ENCODE results near the gene STK17B.

STK17B gene

DNA sequence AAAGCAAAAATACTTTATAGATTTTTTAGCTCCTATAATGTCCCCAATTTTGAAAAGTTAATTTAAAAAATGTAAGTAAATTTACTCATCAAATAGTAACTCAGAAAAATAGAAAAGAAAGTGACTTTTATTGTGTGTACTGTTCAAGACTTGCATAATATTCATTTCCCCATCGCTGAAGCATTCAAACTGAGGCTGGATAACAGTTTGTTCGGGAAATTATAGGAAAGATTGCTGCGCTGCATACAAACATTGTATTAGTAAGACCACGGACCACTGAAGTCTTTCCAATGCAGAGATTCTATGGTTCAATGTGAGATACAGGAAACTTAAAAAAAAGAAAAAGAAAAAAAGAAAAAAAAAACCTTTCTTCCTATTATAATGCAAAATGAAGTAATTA is 10.4 kb downstream of the STK17B start:
- H3K4me1 Mint-ChIP-seq (ENCODE audit: low read depth): peaks cover 68% of the 10 kb centered on the region
- H3K27me3 Mint-ChIP-seq (ENCODE audit: low read depth): no peaks in the 10 kb centered on the region
- no peaks in the 10 kb centered on the region for H3K9me3 Mint-ChIP-seq
- H3K4me3 Mint-ChIP-seq: peak overlapping the region; percentile 89
- DNase-seq (ENCODE audit: low spot score): no peak
- peak overlapping the region; percentile 88 for H3K27ac Mint-ChIP-seq
- H3K36me3 Mint-ChIP-seq (ENCODE audit: low read depth): peaks cover 83% of the 10 kb centered on the region

DNA sequence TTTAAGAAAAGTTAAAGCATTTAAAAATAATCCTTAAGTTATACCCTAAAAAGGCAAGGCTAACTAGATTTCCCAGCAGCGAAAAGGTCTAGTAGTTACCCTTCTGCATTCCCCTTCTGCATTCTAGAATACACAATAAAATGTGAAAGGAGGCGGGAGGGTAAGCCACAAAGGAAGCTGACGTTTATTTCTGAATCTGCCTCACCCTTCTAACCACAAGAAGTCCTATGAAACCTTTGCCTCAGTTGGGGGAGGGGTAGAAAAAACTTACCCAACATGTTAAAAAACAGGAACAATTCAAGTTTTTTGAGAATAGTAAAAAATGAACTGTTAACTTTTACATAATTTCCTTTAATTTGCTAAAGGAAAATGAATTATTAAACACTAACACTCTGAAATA is 11.3 kb downstream of the STK17B start:
- peaks cover 83% of the 10 kb centered on the region for H3K36me3 Mint-ChIP-seq (ENCODE audit: low read depth)
- H3K9me3 Mint-ChIP-seq: no peaks in the 10 kb centered on the region
- no peaks in the 10 kb centered on the region for H3K27me3 Mint-ChIP-seq (ENCODE audit: low read depth)
- peaks cover 67% of the 10 kb centered on the region for H3K4me1 Mint-ChIP-seq (ENCODE audit: low read depth)
- DNase-seq (ENCODE audit: low spot score): peak; percentile 78
- H3K4me3 Mint-ChIP-seq: peak overlapping the region; percentile 89
- H3K27ac Mint-ChIP-seq: peak overlapping the region; percentile 88

DNA sequence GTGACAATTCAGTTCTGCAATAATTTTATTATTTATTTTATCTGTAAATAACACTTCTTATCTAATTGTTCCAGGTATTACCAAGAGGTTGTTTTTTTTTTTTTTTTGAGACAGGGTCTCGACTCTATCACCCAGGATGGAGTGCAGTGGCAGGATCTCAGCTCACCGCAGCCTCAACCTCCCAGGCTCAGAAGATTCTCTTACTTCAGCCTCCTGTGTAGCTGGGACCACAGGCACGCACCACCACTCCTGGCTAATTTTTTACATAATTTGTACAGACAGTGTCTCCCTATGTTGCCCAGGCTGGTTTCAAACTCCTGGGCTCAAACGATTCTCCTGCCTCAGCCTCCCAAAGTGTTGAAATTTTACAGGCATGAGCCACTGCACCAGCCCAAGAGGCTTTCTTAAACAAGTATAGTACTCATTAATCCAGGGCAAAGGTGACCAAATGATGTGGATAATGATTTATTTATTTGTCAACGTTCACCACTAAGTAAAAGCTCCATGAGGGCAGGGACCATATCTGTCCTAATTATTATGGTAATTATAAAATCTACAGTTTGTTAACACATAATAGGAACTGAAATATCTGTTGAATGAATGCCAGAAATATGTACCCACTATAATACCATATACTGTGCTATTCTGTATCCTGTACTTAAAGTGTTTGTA is 12.0 kb downstream of the STK17B start:
- H3K27ac Mint-ChIP-seq: peak overlapping the region; percentile 86
- H3K4me1 Mint-ChIP-seq (ENCODE audit: low read depth): peaks cover 63% of the 10 kb centered on the region
- peaks cover 83% of the 10 kb centered on the region for H3K36me3 Mint-ChIP-seq (ENCODE audit: low read depth)
- H3K27me3 Mint-ChIP-seq (ENCODE audit: low read depth): no peaks in the 10 kb centered on the region
- H3K4me3 Mint-ChIP-seq: peak overlapping the region; percentile 89
- DNase-seq (ENCODE audit: low spot score): no peak
- no peaks in the 10 kb centered on the region for H3K9me3 Mint-ChIP-seq

GRCh38 chr2:196155575-196155974 is 15.8 kb downstream of the STK17B start:
- Mint-ChIP-seq H3K27me3 (ENCODE audit: low read depth) (no peaks in the 10 kb centered on the region), H3K4me1 (ENCODE audit: low read depth) (peaks cover 66% of the 10 kb centered on the region), H3K4me3 (peak overlapping the region; percentile 89)

DNA sequence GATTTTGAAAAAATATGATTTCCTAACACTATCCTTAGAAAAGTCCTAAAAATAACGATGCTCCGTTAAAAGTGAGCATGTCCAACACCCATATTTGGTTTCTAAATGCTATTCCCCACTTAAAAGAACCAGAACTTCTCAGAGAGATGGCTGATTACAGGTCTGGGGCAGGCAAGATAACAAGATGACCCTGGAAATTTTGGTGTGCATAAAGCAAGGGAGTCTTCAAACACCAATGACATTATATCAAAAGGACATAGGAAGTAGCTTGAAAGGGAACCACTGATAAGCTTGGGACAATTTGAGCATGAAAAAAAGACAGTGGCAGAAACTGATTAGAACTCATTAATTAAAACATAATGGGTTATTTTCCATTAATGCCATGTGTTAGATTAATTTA is 17.9 kb downstream of the STK17B start:
- Mint-ChIP-seq H3K27me3 (ENCODE audit: low read depth) (no peaks in the 10 kb centered on the region), H3K36me3 (ENCODE audit: low read depth) (peaks cover 89% of the 10 kb centered on the region), H3K27ac (peak overlapping the region; percentile 59)

More at GRCh38 chr2:196155575-196155974, 15.8 kb downstream of the STK17B start:
- H3K36me3 Mint-ChIP-seq (ENCODE audit: low read depth): peaks cover 88% of the 10 kb centered on the region
- no peaks in the 10 kb centered on the region for H3K9me3 Mint-ChIP-seq
- peak overlapping the region; percentile 68 for H3K27ac Mint-ChIP-seq
- DNase-seq (ENCODE audit: low spot score): no peak

GRCh38 chr2:196149948-196150347 is 21.4 kb downstream of the STK17B start:
- Mint-ChIP-seq H3K9me3 (no peaks in the 10 kb centered on the region), H3K4me3 (peak overlapping the region; percentile 53), H3K27me3 (ENCODE audit: low read depth) (no peaks in the 10 kb centered on the region), H3K27ac (peak overlapping the region; percentile 79), H3K36me3 (ENCODE audit: low read depth) (peaks cover 87% of the 10 kb centered on the region), H3K4me1 (ENCODE audit: low read depth) (peaks cover 69% of the 10 kb centered on the region)
- no peak for DNase-seq (ENCODE audit: low spot score)

More for the DNA sequence above, 17.9 kb downstream of the STK17B start:
- peaks cover 70% of the 10 kb centered on the region for H3K4me1 Mint-ChIP-seq (ENCODE audit: low read depth)
- no peaks in the 10 kb centered on the region for H3K9me3 Mint-ChIP-seq
- no peak for DNase-seq (ENCODE audit: low spot score)
- H3K4me3 Mint-ChIP-seq: peak overlapping the region; percentile 21

GRCh38 chr2:196148736-196149135 is 22.6 kb downstream of the STK17B start:
- Mint-ChIP-seq H3K4me3 (peak overlapping the region; percentile 45), H3K36me3 (ENCODE audit: low read depth) (peaks cover 85% of the 10 kb centered on the region), H3K4me1 (ENCODE audit: low read depth) (peaks cover 72% of the 10 kb centered on the region), H3K27me3 (ENCODE audit: low read depth) (no peaks in the 10 kb centered on the region), H3K27ac (peak overlapping the region; percentile 16), H3K9me3 (no peaks in the 10 kb centered on the region)
- no peak for DNase-seq (ENCODE audit: low spot score)

- H3K27ac Mint-ChIP-seq: peak overlapping the region; percentile 50
Measured at GRCh38 chr2:196145256-196145655, 26.1 kb downstream of the STK17B start.

GRCh38 chr2:196144513-196145126 is 26.8 kb downstream of the STK17B start:
- peak overlapping the region; percentile 50 for H3K27ac Mint-ChIP-seq
- H3K9me3 Mint-ChIP-seq: no peaks in the 10 kb centered on the region
- no peak for DNase-seq (ENCODE audit: low spot score)
- peaks cover 89% of the 10 kb centered on the region for H3K36me3 Mint-ChIP-seq (ENCODE audit: low read depth)
- H3K27me3 Mint-ChIP-seq (ENCODE audit: low read depth): no peaks in the 10 kb centered on the region
- no peak overlapping the region for H3K4me3 Mint-ChIP-seq
- H3K4me1 Mint-ChIP-seq (ENCODE audit: low read depth): peaks cover 53% of the 10 kb centered on the region

More at GRCh38 chr2:196145256-196145655, 26.1 kb downstream of the STK17B start:
- peaks cover 59% of the 10 kb centered on the region for H3K4me1 Mint-ChIP-seq (ENCODE audit: low read depth)
- no peaks in the 10 kb centered on the region for H3K27me3 Mint-ChIP-seq (ENCODE audit: low read depth)
- peak overlapping the region; percentile 39 for H3K4me3 Mint-ChIP-seq
- no peak for DNase-seq (ENCODE audit: low spot score)
- H3K9me3 Mint-ChIP-seq: no peaks in the 10 kb centered on the region
- H3K36me3 Mint-ChIP-seq (ENCODE audit: low read depth): peaks cover 89% of the 10 kb centered on the region

GRCh38 chr2:196143730-196144131 is 27.6 kb downstream of the STK17B start:
- H3K27ac Mint-ChIP-seq: peak overlapping the region; percentile 32
- peaks cover 47% of the 10 kb centered on the region for H3K4me1 Mint-ChIP-seq (ENCODE audit: low read depth)
- peak overlapping the region; percentile 13 for H3K4me3 Mint-ChIP-seq
- DNase-seq (ENCODE audit: low spot score): no peak
- H3K27me3 Mint-ChIP-seq (ENCODE audit: low read depth): no peaks in the 10 kb centered on the region
- no peaks in the 10 kb centered on the region for H3K9me3 Mint-ChIP-seq
- H3K36me3 Mint-ChIP-seq (ENCODE audit: low read depth): peaks cover 86% of the 10 kb centered on the region

DNA sequence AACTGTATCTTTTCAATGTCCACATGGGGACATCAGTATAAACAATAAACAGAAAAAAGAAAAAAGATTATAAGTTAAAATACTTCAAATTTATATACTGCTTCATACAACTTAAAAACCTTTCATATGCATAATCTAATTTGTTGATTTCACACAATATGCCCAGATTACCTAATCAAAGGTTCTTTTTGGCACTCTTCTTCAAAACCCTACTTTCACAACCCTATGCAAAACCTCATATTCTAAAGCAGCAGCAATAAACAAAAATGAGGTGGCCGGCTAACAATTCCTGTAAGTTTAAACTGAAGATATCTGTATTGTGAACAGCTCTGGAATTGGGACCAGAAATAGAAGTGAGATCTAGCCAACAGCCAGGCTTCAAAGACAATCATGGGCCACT is 28.6 kb downstream of the STK17B start:
- H3K4me1 Mint-ChIP-seq (ENCODE audit: low read depth): peaks cover 45% of the 10 kb centered on the region
- H3K36me3 Mint-ChIP-seq (ENCODE audit: low read depth): peaks cover 89% of the 10 kb centered on the region
- no peak overlapping the region for H3K4me3 Mint-ChIP-seq
- peak overlapping the region; percentile 80 for H3K27ac Mint-ChIP-seq
- no peak for DNase-seq (ENCODE audit: low spot score)
- no peaks in the 10 kb centered on the region for H3K9me3 Mint-ChIP-seq
- H3K27me3 Mint-ChIP-seq (ENCODE audit: low read depth): no peaks in the 10 kb centered on the region

DNA sequence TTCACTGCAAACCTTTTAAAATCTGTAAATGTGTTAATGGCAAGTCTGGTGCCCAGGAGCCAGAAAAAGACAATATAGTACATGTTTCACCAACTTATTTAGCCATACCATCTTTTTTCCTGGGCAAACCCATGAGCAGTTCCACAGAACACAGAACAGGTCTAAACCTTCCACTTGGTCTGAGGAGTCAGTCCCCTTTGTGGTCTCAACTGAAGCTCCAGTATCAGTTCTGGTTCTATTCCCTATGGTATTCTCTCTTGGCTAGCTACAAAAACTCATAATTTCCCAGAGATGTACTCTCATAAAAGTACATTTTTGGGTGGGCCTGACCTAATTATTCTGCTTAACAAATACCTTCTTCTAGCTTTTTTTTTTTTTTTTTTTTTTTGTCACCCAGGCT is 31.2 kb downstream of the STK17B start:
- no peaks in the 10 kb centered on the region for H3K9me3 Mint-ChIP-seq

GRCh38 chr2:196137271-196137670 is 34.1 kb downstream of the STK17B start:
- Mint-ChIP-seq H3K4me1 (ENCODE audit: low read depth) (peaks cover 15% of the 10 kb centered on the region), H3K4me3 (no peak overlapping the region)

More for the DNA sequence above, 31.2 kb downstream of the STK17B start:
- DNase-seq (ENCODE audit: low spot score): no peak
- no peak overlapping the region for H3K4me3 Mint-ChIP-seq
- peaks cover 32% of the 10 kb centered on the region for H3K4me1 Mint-ChIP-seq (ENCODE audit: low read depth)
- no peaks in the 10 kb centered on the region for H3K27me3 Mint-ChIP-seq (ENCODE audit: low read depth)
- peaks cover 91% of the 10 kb centered on the region for H3K36me3 Mint-ChIP-seq (ENCODE audit: low read depth)
- H3K27ac Mint-ChIP-seq: no peak overlapping the region

DNA sequence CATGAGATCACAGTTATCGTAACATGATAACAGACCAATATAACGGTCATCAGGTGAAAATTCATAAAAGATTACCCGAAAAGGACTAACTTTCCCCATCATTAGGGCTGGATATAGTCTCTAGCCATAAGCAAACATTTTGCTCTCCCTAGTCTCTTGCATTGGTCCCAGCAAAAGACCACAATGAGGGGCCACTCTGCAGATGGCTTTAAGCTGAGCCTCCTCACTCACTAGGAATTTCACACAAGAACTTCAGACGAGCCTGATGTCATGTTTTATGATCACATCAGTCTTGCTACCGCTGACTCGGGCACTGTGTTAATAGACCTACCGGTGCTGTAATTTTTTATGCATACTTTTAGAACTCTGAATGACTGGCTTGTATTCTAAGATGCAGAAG is 35.2 kb downstream of the STK17B start:
- peaks cover 28% of the 10 kb centered on the region for H3K9me3 Mint-ChIP-seq
- no peak overlapping the region for H3K4me3 Mint-ChIP-seq
- H3K27ac Mint-ChIP-seq: no peak overlapping the region
- H3K36me3 Mint-ChIP-seq (ENCODE audit: low read depth): peaks cover 92% of the 10 kb centered on the region
- peaks cover 15% of the 10 kb centered on the region for H3K4me1 Mint-ChIP-seq (ENCODE audit: low read depth)
- no peak for DNase-seq (ENCODE audit: low spot score)
- H3K27me3 Mint-ChIP-seq (ENCODE audit: low read depth): no peaks in the 10 kb centered on the region

More at GRCh38 chr2:196137271-196137670, 34.1 kb downstream of the STK17B start:
- no peaks in the 10 kb centered on the region for H3K27me3 Mint-ChIP-seq (ENCODE audit: low read depth)
- H3K36me3 Mint-ChIP-seq (ENCODE audit: low read depth): peaks cover 91% of the 10 kb centered on the region
- peak overlapping the region; percentile 47 for H3K27ac Mint-ChIP-seq
- peaks cover 17% of the 10 kb centered on the region for H3K9me3 Mint-ChIP-seq
- DNase-seq (ENCODE audit: low spot score): no peak

Measured in T-helper 2 cell treated with Interferon-gamma antibody and Interleukin-4, amounts not matched to agents 5 μg/mL and 100 μg/mL, for 36 hours (primary cell).